ENCODE measurements around the gene METTL3.
A peak's percentile ranks its signal among the peaks of the same experiment; 100 is the strongest.

METTL3 gene

GRCh38 chr14:21526672-21527317 is 15.7 kb upstream of the METTL3 start:
- no peak for DNase-seq

- DNase-seq: peak in 2 of 3 donors; percentile 44 to 65
Observed at GRCh38 chr14:21525962-21526671, 15.0 kb upstream of the METTL3 start, which contains the start of gene SALL2. Gene SALL2, minus strand, starts transcription at chr14:21526346. Its CDS starts 219 bp downstream, at chr14:21526127.

DNA sequence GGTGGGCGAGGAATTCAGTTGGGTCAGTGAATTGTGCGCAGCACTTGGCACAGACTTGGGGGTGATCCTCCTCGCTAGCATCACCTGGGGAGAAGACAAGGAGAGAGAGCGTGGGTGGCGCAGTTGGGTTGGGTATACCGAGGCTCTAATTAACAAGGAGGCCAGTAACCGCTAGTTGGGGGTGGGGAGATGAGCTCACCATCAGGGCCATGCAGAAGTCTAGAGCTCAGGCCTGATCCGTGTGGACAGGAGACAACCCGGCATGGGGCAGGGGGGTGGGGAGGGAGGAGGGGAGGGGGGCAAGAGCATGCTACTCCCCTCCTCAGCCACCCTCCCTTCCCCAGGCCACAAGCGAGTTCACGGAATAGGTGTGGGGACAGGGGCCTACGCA is 14.4 kb upstream of the METTL3 start:
- no peak for DNase-seq

- DNase-seq: no peak
Observed at GRCh38 chr14:21524575-21525490, 13.7 kb upstream of the METTL3 start.

DNA sequence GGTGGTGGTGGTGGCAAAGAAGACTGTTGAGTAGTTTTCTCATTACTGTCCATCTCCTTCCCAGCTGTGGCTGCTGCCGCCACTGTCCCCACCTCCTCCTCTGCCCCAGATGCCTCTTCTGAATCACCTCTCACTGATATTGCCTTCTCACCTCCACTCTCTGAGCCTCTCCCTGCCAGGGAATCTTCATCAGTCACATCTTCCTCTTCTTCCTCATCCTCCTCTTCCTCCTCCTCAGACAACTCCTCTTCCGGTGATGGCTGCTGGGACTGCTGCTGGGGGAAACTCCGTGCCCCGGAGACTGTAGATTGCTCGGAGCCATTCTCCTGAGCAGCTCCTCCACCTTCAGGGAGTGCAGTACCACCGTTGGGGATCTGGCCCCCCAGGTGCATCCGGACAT is 12.1 kb upstream of the METTL3 start:
- DNase-seq: no peak

- DNase-seq: no peak
Observed at GRCh38 chr14:21521501-21521900, 10.4 kb upstream of the METTL3 start.

DNA sequence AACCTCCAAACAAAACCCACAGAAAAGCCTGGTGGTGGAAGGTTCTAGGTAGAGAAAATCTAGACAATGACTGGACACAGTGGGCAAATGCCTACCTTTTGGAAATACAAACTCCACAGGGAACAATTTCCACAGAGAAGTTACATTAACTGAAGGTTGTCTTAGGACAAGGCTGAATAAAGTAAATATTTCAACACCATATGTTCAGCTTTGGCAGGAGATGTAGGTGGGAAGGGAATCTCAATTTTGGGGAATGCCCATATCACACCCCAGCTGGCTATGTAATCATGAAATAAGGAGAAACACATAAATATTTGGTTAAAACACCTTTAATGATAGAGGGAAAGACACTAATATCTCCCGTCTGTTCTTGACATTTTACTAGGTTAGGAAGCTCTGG is 9.6 kb upstream of the METTL3 start:
- no peak for DNase-seq

DNA sequence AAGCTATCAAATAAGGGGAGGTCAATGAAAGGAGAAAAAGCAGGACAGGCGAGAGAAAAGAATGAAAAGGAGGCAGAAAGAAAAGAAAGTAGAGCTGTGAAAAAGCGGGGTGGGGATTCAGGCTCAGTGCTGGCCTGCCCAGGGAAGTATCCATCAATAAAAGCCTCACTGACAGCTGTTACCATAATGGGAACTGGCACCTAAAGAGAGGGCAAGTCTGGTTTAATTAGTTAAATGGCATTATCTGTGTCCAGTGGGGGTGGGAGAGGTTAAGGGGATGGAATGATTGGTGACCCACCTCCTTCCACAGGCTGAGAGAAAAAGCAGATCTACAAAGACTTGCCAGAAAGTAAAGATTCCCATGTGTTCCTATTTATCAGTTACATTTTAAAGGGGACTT is 7.6 kb upstream of the METTL3 start:
- DNase-seq: no peak

GRCh38 chr14:21514341-21514740 is 3.2 kb upstream of the METTL3 start:
- DNase-seq: no peak

DNA sequence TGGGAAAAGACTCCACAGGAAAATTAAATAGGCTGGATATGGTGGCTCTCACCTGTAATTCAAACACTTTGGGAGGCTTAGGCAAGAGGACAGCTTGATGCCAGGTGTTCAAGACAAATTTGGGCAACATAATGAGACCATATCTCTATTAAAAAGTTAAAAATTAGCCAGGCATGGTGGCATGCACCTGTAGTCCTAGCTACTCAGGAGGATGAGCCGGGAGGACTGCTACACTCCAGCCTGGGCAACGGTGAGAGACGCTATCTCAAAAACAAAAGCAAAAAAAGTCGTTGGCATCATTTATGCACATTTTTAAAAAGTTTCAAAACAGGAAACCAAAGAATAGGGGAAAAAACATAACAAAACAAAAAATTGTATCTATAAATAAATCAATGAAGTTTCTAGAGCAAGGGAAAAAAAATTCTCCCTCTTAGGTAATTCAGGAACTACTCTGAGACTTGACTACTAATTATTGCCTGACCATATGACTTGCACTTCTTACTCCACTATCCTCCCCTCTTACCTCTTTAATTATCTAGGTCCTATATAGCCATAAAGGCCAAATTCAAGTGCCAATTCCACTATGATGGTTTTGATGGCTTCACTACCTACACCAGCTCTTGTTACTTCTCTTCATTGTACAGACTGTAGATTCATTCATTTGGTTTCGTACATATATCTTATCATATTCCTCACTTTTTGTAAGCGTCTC is 1.6 kb downstream of the METTL3 start:
- DNase-seq: peak in 2 of 3 donors; percentile 33 to 36

GRCh38 chr14:21506557-21506956 is 4.6 kb downstream of the METTL3 start:
- no peak for DNase-seq

- DNase-seq: peak; percentile 19 to 36 (median 26)
Observed at GRCh38 chr14:21505012-21505553, 6.1 kb downstream of the METTL3 start.

- DNase-seq: no peak
Observed at GRCh38 chr14:21503376-21503775, 7.8 kb downstream of the METTL3 start.

DNA sequence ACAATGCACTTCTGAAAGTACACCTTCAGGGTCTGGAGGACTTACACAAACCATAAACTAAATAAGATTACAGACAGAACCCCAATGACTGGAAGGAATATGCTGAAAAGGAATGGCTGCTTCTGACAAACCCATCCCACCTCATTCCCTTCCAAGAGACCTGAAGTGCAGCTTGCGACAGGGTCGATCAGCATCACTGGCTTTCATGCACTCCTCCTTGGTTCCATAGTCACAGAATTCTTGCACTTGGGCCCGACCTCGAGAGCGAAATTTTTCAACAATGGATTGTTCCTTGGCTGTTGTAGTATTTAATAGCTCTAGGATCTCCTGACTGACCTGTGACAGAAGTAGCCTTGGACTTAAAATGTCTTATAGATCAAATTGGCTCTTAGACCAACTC is 9.6 kb downstream of the METTL3 start:
- DNase-seq: no peak

DNA sequence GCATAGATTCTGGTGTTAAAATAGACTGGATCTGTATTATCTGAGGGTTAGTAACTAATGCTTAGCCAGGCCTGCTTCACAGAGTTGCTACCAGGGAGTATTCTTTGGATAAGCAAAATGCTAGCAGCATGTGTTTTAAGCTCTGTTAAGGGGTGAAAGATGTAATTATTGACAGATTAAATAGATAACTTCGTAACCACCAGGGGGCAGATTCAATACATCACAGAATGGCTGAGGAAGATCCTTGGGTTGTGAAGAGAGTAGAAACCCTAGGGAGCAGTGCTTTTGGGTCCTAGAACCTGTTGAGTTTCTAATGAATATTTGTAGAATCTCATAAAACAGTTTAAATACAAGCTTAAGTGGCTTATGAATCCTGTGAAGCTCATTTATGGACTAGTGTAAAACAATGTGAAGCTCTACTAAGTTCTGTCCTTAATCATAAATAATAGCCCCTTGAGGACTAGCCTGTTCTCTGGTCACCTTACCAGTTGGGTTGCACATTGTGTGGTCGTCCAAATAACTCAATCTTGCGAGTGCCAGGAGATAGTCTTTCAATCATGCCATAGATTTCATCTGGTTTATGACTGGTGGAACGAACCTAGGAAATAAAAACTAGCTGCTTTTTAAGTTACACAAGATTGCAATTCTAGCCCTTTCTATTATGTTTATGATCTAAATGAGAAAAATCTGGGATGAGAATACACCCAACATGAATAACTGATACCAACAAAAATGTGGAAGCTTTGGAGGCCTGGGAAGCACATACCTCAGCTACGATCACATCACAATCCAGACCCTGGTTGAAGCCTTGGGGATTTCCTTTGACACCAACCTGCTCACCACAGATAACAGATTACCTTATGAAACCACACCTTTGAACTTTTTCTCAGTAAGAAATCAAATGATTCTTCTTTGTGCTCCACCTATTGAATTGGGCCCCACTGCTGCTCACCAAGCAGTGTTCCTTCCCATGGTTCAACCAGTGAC is 12.3 kb downstream of the METTL3 start:
- peak; percentile 63 to 67 (median 65) for DNase-seq

DNA sequence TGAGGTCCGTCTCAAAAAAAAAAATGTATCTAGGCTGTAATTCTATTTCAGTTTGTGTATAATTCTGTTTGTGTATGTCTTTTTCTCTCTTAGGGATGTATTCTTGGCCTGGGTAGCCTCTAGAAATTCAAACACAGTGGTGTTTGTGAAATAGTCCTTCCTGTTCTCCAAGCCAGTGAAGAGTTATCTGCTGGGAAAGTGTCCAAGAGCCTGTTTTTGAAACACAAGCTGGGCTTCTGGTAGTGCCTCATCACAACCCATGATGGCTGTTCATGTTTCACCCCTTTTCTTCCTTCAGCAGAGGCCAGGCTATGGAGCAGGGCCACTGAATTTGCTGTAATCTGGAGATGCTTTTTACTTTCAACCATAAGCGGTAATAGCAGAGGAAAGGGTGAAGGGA is 14.7 kb downstream of the METTL3 start:
- DNase-seq: no peak

DNA sequence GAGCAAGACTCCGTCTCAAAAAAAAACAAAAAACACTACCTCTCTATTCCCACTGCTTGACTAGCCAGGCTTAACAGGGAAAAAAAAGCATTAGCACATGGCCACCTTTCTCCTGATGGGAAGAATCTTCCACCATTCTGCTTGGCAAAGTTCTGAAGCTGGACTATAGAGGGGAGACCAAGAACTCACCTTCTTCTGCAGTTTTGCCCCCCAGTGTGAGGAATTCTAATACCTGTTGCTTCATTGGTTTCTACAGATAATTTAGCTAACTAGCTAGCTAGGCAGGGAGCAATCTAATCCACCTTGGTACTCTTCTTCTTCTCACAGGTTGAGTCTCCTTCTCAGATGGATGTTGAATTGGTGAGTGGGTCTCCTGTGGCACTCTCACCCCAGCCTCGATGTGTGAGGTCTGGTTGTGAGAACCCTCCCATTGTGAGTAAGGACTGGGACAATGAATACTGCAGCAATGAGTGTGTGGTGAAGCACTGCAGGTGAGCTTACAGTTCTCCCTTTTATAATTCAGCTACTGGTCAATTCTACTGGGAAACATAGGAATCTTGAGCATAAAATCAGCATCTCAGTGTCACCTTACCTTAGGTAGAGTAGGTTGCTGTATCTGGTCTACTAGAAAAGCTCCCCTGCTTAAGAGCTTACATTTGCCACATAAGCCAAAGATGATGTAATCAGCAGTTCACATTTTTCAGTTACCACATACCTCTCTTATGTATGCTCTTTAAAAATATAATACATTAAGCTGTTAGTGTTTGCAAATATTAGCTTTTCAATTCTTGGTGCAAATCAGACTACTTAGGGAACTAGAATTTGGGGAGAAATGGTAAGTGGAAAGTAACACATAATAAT is 16.0 kb downstream of the METTL3 start:
- DNase-seq: no peak

- DNase-seq: no peak
Observed at GRCh38 chr14:21486640-21487087, 24.5 kb downstream of the METTL3 start.

- DNase-seq: peak; percentile 97 to 99 (median 98)
Observed at GRCh38 chr14:21476925-21477681, 34.0 kb downstream of the METTL3 start, which contains the start of the genes RAB2B and TOX4. Gene RAB2B, minus strand, starts transcription at chr14:21476959. Its CDS starts 87 bp downstream, at chr14:21476872. Gene TOX4, plus strand, starts transcription at chr14:21477195. Its CDS starts 84 bp downstream, at chr14:21477279.
